DND-41 (cell line): ENCODE data around the gene FLNA.

Experiments used
- CTCF ChIP-seq: IDR thresholded peaks from 2 replicates; pipeline ENCODE4 v1.5.1; 2012; ENCODE audit warnings: borderline replicate concordance, low read length, moderate library complexity, mild to moderate bottlenecking; ENCODE audit not compliant: poor library complexity, severe bottlenecking; ENCODE audit errors: extremely low read depth
- EZH2 ChIP-seq: IDR thresholded peaks from 3 replicates; pipeline ENCODE4 v1.6.1; 2012; ENCODE audit warnings: borderline replicate concordance, low read depth, mild to moderate bottlenecking, moderate library complexity, low read length, inconsistent platforms; ENCODE audit not compliant: severe bottlenecking

- no peak for TF ChIP-seq EZH2
- no peak for TF ChIP-seq CTCF
Measured at GRCh38 chrX:154303476-154303875, 71.0 kb downstream of the FLNA start.
